ENCODE measurements around the gene ASIC4.

Gene ASIC4

DNA sequence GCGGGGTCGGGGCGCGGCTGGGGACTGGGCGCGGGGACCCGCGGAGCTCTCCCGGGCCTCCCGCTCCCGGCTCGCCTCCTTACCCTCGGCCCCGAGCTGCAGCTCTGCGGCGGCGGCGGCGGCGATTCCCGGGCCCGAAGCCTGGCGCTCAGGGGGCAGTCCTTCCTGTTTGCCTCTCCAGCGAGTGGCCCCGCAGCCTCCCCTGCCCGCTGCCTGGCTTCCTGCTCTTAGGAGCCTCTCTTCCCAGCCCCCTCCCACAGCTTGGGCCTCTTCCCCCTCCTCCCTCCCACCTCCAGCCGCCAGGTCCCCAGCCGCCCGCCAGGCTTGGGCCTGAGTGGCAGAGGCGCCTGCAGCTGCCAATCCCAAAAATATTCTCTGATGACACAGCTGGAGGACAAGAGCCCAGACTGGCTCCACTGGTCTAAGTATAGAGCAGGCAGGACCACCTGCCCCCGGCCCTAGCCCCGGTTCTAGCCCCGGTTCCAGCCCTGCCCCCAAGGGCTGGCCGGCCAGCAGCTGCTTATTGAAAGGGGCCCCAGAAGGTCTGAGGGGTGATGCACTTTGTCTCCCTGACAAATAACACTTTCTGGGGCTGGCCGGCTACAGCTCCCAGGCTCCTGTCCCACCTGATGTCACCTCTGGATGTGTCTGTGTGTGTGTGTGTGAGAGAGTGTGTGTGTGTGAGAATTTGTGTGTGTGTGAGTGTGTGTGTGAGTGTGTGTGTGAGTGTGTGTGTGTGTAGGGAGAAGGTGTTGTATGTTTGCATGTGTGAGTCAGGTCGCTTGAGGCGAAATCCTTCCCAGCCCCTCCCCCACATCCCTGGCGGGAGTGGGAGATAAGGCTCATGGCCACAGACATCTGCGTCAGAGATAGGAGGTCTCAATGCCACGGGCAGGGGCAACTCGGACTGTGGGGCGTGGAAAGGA is 57.3 kb downstream of the ASIC4 start, which contains the start of gene OBSL1:
Gene OBSL1 (minus strand): TSS at position 229 of the 926 bp plus-strand sequence. CDS start 307 bp downstream, outside the sequence.
- no peak within 1 kb of the TSS for H2BK120ac ChIP-seq (ENCODE audit: low read depth, low read length)
- H3K79me1 ChIP-seq (ENCODE audit: low read depth, low read length): peaks cover 9% of the 10 kb centered on the region
- H4K8ac ChIP-seq (ENCODE audit: low read depth, low read length): peak within 1 kb of the TSS; percentile 82
- H2AK5ac ChIP-seq (ENCODE audit: low read depth, low read length): peak within 1 kb of the TSS; percentile 87
- H2AFZ ChIP-seq (ENCODE audit: low read length): peak within 1 kb of the TSS; percentile 98
- H3K36me3 ChIP-seq (replicated peaks in 1 of 2; ENCODE audit: control insufficient read depth in 2 of 2, insufficient read depth in 2 of 2, low read length in 2 of 2): peaks cover 12 to 34% of the 10 kb centered on the region in 2 donors
- no CpG with 5 or more reads among the region's 42 CpGs for WGBS, 2 donors (ENCODE audit: extremely low coverage in 2 of 2, insufficient read length in 2 of 2, insufficient replicate concordance in 1 of 2)
- H3K9me3 ChIP-seq (replicated peaks in 1 of 2; ENCODE audit: control insufficient read depth in 2 of 2, insufficient read depth in 1 of 2, low read depth in 1 of 2, low read length in 2 of 2): no peaks in the 10 kb centered on the region
- peak within 1 kb of the TSS; percentile 56 for H3K27ac ChIP-seq (replicated peaks; ENCODE audit: low read length)
- peaks cover 0 to 3% (median 2%) of the 10 kb centered on the region in 3 experiments for H3K27me3 ChIP-seq (ENCODE audit: control insufficient read depth in 3 of 3, insufficient read depth in 3 of 3, low read depth in 1 of 3, low read length in 3 of 3)
- peak within 1 kb of the TSS; percentile 86 to 94 for H3K4me3 ChIP-seq (ENCODE audit: low read length in 2 of 2)
- H3K9ac ChIP-seq (ENCODE audit: low read depth, low read length, poor library complexity): peak within 1 kb of the TSS; percentile 99
- H3K4me2 ChIP-seq (ENCODE audit: insufficient read depth, low read length, poor library complexity, severe bottlenecking): peak within 1 kb of the TSS; percentile 91
- peak; percentile 73 for DNase-seq (ENCODE audit: low spot score)
- H3K4ac ChIP-seq (ENCODE audit: low read length): peak within 1 kb of the TSS; percentile 94
- peak within 1 kb of the TSS; percentile 93 for H3K23ac ChIP-seq (ENCODE audit: low read depth, low read length, poor library complexity)
- peak within 1 kb of the TSS; percentile 100 for H3K18ac ChIP-seq (ENCODE audit: low read length)
- H3K4me1 ChIP-seq (ENCODE audit: control insufficient read depth in 2 of 2, insufficient read depth in 1 of 2, low read depth in 1 of 2, low read length in 2 of 2): peaks cover 12 to 14% of the 10 kb centered on the region in 2 donors
- peak within 1 kb of the TSS; percentile 50 for H2BK5ac ChIP-seq (ENCODE audit: low read length)
- peak within 1 kb of the TSS; percentile 98 for H2BK15ac ChIP-seq (ENCODE audit: low read length)
- peak within 1 kb of the TSS; percentile 82 for H2BK12ac ChIP-seq (ENCODE audit: low read length)
- H4K91ac ChIP-seq (ENCODE audit: low read depth, low read length, poor library complexity): peak within 1 kb of the TSS; percentile 72
- peak within 1 kb of the TSS; percentile 99 for H3K14ac ChIP-seq (ENCODE audit: low read length)

DNA sequence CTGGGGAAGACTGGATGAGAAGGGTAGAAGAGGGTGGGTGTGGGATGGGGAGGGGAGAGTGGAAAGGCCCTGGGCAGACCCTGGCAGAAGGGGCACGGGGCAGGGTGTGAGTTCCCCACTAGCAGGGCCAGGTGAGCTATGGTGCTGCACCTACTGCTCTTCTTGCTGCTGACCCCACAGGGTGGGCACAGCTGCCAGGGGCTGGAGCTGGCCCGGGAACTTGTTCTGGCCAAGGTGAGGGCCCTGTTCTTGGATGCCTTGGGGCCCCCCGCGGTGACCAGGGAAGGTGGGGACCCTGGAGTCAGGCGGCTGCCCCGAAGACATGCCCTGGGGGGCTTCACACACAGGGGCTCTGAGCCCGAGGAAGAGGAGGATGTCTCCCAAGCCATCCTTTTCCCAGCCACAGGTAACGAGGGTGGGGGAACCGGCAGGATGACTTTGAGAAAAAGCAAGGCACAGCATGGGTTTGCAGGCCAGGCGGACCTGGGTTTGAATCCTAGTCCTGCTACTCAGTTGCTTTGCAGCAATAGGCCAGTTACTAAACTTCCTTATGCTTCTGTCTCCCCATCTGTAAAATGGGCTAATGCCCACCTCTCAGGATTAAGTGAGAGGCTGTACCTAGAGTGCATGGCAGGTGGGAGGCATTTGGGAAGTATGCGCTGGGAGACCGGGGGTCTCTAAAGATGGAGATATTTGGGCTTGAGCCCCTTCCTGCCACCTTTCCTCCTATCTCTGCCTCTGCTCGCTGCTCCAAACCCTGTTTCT is 58.1 kb downstream of the ASIC4 start, which contains the start of gene INHA:
Gene INHA (plus strand): TSS at position 74 of the 765 bp plus-strand sequence. CDS start 65 bp downstream, at position 139.
- Histone ChIP-seq H3K27me3 (ENCODE audit: control insufficient read depth in 3 of 3, insufficient read depth in 3 of 3, low read depth in 1 of 3, low read length in 3 of 3) (peaks cover 0 to 3% (median 2%) of the 10 kb centered on the region in 3 experiments), H2AK5ac (ENCODE audit: low read depth, low read length) (peak within 1 kb of the TSS; percentile 87), H3K79me1 (ENCODE audit: low read depth, low read length) (peaks cover 9% of the 10 kb centered on the region), H3K4me2 (ENCODE audit: insufficient read depth, low read length, poor library complexity, severe bottlenecking) (peak within 1 kb of the TSS; percentile 91), H4K8ac (ENCODE audit: low read depth, low read length) (peak within 1 kb of the TSS; percentile 6), H4K91ac (ENCODE audit: low read depth, low read length, poor library complexity) (no peak within 1 kb of the TSS), H3K9ac (ENCODE audit: low read depth, low read length, poor library complexity) (peak within 1 kb of the TSS; percentile 78), H3K18ac (ENCODE audit: low read length) (peak within 1 kb of the TSS; percentile 91), H3K27ac (replicated peaks; ENCODE audit: low read length) (peak within 1 kb of the TSS; percentile 56), H3K4ac (ENCODE audit: low read length) (peak within 1 kb of the TSS; percentile 29), H3K4me1 (ENCODE audit: control insufficient read depth in 2 of 2, insufficient read depth in 1 of 2, low read depth in 1 of 2, low read length in 2 of 2) (peaks cover 20 to 22% of the 10 kb centered on the region in 2 donors), H2BK5ac (ENCODE audit: low read length) (peak within 1 kb of the TSS; percentile 50), H3K4me3 (ENCODE audit: low read length in 2 of 2) (peak within 1 kb of the TSS; percentile 86 to 94), H2BK15ac (ENCODE audit: low read length) (peak within 1 kb of the TSS; percentile 98), H3K9me3 (replicated peaks in 1 of 2; ENCODE audit: control insufficient read depth in 2 of 2, insufficient read depth in 1 of 2, low read depth in 1 of 2, low read length in 2 of 2) (no peaks in the 10 kb centered on the region), H2BK12ac (ENCODE audit: low read length) (peak within 1 kb of the TSS; percentile 82), H3K14ac (ENCODE audit: low read length) (peak within 1 kb of the TSS; percentile 82), H3K36me3 (replicated peaks in 1 of 2; ENCODE audit: control insufficient read depth in 2 of 2, insufficient read depth in 2 of 2, low read length in 2 of 2) (peaks cover 5 to 26% of the 10 kb centered on the region in 2 donors), H3K23ac (ENCODE audit: low read depth, low read length, poor library complexity) (peak within 1 kb of the TSS; percentile 77), H2AFZ (ENCODE audit: low read length) (peak within 1 kb of the TSS; percentile 98), H2BK120ac (ENCODE audit: low read depth, low read length) (no peak within 1 kb of the TSS)
- no CpG with 5 or more reads among the region's 13 CpGs for WGBS, 2 donors (ENCODE audit: extremely low coverage in 2 of 2, insufficient read length in 2 of 2, insufficient replicate concordance in 1 of 2)
- DNase-seq (ENCODE audit: low spot score): no peak

DNA sequence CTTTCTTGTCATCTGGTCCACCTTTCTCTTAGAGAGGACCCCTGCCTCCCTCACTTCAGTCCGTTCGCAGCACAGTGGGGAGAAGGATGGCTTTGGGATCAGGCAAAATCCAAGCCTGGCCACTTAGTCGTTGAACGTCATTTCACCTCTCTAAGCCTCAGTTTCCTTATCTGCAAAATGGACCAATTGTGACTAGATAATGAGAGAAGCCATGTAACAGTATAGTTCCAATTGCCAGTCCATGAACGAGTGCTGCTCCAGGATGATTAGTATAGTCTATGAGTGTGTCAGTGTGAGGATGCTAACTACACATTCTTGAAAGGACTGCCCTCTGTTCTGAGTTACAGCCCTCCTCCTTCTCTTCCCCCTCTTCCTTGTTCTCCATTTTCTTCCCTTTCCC is 58.9 kb downstream of the ASIC4 start:
- DNase-seq (ENCODE audit: low spot score): no peak
- H3K79me1 ChIP-seq (ENCODE audit: low read depth, low read length): peaks cover 9% of the 10 kb centered on the region
- peaks cover 2 to 18% of the 10 kb centered on the region in 2 donors for H3K36me3 ChIP-seq (replicated peaks in 1 of 2; ENCODE audit: control insufficient read depth in 2 of 2, insufficient read depth in 2 of 2, low read length in 2 of 2)
- peak overlapping the region; percentile 87 for H2AK5ac ChIP-seq (ENCODE audit: low read depth, low read length)
- no peak overlapping the region for H3K9ac ChIP-seq (ENCODE audit: low read depth, low read length, poor library complexity)
- no peak overlapping the region for H4K8ac ChIP-seq (ENCODE audit: low read depth, low read length)
- H3K4ac ChIP-seq (ENCODE audit: low read length): no peak overlapping the region
- H4K91ac ChIP-seq (ENCODE audit: low read depth, low read length, poor library complexity): no peak overlapping the region
- H2BK15ac ChIP-seq (ENCODE audit: low read length): no peak overlapping the region
- peaks cover 20 to 22% of the 10 kb centered on the region in 2 donors for H3K4me1 ChIP-seq (ENCODE audit: control insufficient read depth in 2 of 2, insufficient read depth in 1 of 2, low read depth in 1 of 2, low read length in 2 of 2)
- peaks cover 0 to 3% (median 2%) of the 10 kb centered on the region in 3 experiments for H3K27me3 ChIP-seq (ENCODE audit: control insufficient read depth in 3 of 3, insufficient read depth in 3 of 3, low read depth in 1 of 3, low read length in 3 of 3)
- H3K14ac ChIP-seq (ENCODE audit: low read length): no peak overlapping the region
- H2BK120ac ChIP-seq (ENCODE audit: low read depth, low read length): no peak overlapping the region
- H2BK12ac ChIP-seq (ENCODE audit: low read length): no peak overlapping the region
- H3K4me3 ChIP-seq (ENCODE audit: low read length in 2 of 2): no peak overlapping the region
- no peak overlapping the region for H3K23ac ChIP-seq (ENCODE audit: low read depth, low read length, poor library complexity)
- no peak overlapping the region for H2BK5ac ChIP-seq (ENCODE audit: low read length)
- H3K9me3 ChIP-seq (replicated peaks in 1 of 2; ENCODE audit: control insufficient read depth in 2 of 2, insufficient read depth in 1 of 2, low read depth in 1 of 2, low read length in 2 of 2): no peaks in the 10 kb centered on the region
- H3K4me2 ChIP-seq (ENCODE audit: insufficient read depth, low read length, poor library complexity, severe bottlenecking): no peak overlapping the region
- no peak overlapping the region for H3K27ac ChIP-seq (replicated peaks; ENCODE audit: low read length)
- no peak overlapping the region for H2AFZ ChIP-seq (ENCODE audit: low read length)
- no peak overlapping the region for H3K18ac ChIP-seq (ENCODE audit: low read length)
- WGBS, 2 donors (ENCODE audit: extremely low coverage in 2 of 2, insufficient read length in 2 of 2, insufficient replicate concordance in 1 of 2): no CpG with 5 or more reads among the region's 5 CpGs
